ENCODE data around the gene ZSCAN23.

DNA sequence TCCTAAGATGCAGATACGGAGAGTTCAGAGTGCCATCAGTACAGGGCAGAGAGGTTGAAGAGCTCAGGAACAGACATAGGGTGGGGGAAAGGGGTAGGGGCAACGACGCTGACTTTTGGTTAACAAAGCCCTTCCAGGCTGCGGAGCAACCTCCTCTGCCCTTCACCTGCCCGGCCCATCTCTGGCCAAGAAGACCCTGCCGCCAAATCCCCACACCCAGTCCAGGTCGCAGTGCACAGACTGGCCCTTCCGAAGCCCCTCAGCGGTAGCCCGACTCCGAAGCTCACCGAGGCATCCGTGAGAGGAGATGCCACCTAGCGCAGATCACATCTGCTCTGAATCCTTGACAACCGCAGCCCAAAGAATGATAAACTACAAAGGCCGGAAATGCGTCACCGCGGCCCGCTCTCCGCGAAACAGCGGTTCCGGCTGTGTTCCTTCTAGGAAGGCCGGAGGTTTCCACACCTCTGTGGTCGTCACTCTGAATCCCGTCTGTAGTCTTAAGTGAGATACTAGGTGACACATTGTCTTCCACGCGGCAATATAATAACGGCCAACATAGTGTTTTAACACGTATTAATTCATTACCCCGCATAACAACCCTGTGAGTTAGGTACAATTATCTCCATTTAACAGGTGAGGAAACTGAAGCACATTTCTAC lies at the start of gene ZSCAN23:
- TF ChIP-seq, protein P1, sequence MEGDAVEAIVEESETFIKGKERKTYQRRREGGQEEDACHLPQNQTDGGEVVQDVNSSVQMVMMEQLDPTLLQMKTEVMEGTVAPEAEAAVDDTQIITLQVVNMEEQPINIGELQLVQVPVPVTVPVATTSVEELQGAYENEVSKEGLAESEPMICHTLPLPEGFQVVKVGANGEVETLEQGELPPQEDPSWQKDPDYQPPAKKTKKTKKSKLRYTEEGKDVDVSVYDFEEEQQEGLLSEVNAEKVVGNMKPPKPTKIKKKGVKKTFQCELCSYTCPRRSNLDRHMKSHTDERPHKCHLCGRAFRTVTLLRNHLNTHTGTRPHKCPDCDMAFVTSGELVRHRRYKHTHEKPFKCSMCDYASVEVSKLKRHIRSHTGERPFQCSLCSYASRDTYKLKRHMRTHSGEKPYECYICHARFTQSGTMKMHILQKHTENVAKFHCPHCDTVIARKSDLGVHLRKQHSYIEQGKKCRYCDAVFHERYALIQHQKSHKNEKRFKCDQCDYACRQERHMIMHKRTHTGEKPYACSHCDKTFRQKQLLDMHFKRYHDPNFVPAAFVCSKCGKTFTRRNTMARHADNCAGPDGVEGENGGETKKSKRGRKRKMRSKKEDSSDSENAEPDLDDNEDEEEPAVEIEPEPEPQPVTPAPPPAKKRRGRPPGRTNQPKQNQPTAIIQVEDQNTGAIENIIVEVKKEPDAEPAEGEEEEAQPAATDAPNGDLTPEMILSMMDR (IDR thresholded peaks at IDR 0.05), result no peak
- TF ChIP-seq POLR2A (IDR thresholded peaks at IDR 0.05) (no peak), EP300 (IDR thresholded peaks at IDR 0.05) (no peak)
